GM10847 (cell line): ENCODE data around the gene SEC22C.

Experiments used
- POLR2A ChIP-seq: IDR thresholded peaks from 2 replicates; pipeline ENCODE4 v1.6.1; 2011; ENCODE audit not compliant: insufficient read length; ENCODE audit errors: extremely low read depth

SEC22C gene

GRCh38 chr3:42590989-42591756 is 9.4 kb upstream of the SEC22C start:
- no peak for TF ChIP-seq POLR2A

GRCh38 chr3:42589382-42590109 is 7.8 kb upstream of the SEC22C start:
- no peak for TF ChIP-seq POLR2A

- no peak for TF ChIP-seq POLR2A
These were observed 6.9 kb upstream of the SEC22C start for GRCh38 chr3:42588625-42589024.

- no peak for TF ChIP-seq POLR2A
These were observed 805 bp upstream of the SEC22C start for GRCh38 chr3:42582474-42583070.

- no peak for TF ChIP-seq POLR2A
These were observed 413 bp downstream of the SEC22C start for GRCh38 chr3:42581400-42581708.

- TF ChIP-seq POLR2A, result no peak
These were observed 3.7 kb downstream of the SEC22C start for GRCh38 chr3:42578054-42578453.

GRCh38 chr3:42575137-42575741 is 6.5 kb downstream of the SEC22C start:
- no peak for TF ChIP-seq POLR2A

- TF ChIP-seq POLR2A, result no peak
These were observed 9.5 kb downstream of the SEC22C start for GRCh38 chr3:42572278-42572677.

GRCh38 chr3:42569593-42570142 is 12.1 kb downstream of the SEC22C start:
- TF ChIP-seq POLR2A, result no peak

GRCh38 chr3:42562047-42562907 is 19.5 kb downstream of the SEC22C start:
- no peak for TF ChIP-seq POLR2A

GRCh38 chr3:42557854-42558253 is 23.9 kb downstream of the SEC22C start:
- TF ChIP-seq POLR2A, result no peak

- no peak for TF ChIP-seq POLR2A
These were observed 25.6 kb downstream of the SEC22C start for GRCh38 chr3:42556089-42556632.

- no peak for TF ChIP-seq POLR2A
These were observed 28.9 kb downstream of the SEC22C start for GRCh38 chr3:42552830-42553229.

GRCh38 chr3:42550250-42550649 is 31.5 kb downstream of the SEC22C start:
- no peak for TF ChIP-seq POLR2A
